GM21526 (cell line): ENCODE measurements around the gene HTR1D.
"Not testable (repeated sequence)": the region's sequence is repeated elsewhere in the genome, so short reads cannot be mapped to it uniquely, and the experiment has no call there.

Source experiments
- ATAC-seq: cut with Tn5 transposase; IDR thresholded peaks from one replicate; pipeline ENCODE4 v1.9.1; 2021; ENCODE audit warnings: moderate library complexity; ENCODE audit not compliant: unreplicated experiment, low FRiP score

Gene HTR1D

DNA sequence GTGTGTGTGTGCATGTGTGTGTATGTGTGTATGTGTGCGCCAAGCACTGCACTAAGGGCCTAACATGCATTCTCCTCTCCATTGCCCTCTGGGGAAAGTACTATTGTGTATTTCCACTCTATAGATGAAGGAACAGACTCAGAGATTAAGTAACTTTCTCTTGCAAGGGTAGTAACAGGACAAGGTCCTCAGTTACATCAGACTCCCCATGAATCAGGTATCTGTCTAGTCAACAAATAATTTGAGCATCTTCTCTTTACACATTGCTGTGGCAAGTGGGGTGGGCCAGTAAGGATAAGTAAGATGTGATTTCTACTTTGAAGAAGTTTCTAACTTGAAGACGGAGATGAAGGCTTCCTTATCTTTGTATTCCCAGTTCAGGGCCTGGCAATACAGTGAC, 5.0 kb upstream of the HTR1D start:
- ATAC-seq = no peak

DNA sequence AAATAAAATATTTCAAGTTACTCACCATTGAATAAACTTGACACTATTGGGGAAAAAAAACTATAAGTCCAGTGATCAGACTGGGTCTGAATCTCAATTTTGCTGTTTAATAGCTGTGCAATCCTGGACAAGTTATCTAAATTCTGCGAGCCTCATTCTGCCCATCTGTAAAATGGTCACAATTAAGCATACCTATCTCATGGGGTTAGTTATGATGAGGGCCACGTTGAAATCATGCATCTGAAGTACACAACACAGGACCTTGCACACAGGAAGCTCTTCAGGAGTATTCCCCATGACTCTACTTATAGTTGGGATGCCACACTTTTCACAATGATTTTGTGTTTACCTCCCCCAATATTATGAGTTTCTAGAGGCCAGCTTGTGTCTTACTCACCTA, 3.8 kb upstream of the HTR1D start:
- no peak for ATAC-seq

DNA sequence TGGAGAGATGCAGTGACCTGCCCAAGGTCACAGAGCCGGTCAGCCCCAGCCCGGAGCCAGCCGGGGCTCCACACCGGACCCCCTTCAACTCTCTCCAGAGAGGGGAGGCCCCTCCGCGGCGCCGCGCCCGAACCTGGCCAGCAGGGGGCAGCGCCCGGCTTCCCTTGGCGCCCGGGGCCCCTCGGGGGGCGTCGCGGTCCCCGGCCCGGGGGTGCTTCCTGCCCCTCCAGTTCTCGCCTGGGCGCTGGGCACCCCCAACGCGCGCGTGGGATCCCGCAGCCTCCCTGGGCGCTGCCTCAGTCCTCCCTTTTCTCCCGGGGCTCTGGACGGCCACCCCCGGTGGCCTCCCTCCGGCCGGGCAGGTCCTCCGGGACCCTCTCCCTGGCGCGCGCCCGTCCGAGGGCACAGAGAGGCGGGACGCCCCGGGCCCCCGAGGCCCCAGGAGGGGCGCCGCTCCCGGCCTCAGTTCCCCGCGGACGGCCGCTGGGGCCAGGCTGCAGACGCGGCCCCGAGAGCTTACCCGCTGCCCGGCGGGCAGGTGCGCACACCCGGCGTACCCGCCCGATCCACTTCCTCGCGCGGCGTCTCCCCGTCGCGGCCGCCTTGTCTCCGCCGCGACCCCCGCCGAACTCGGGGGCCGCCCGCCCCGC, 406 bp downstream of the HTR1D start:
- no peak for ATAC-seq

- no peak for ATAC-seq
Observed at GRCh38 chr1:23215751-23216449, 1.4 kb downstream of the HTR1D start.

GRCh38 chr1:23215291-23215690, 2.0 kb downstream of the HTR1D start:
- ATAC-seq = no peak

DNA sequence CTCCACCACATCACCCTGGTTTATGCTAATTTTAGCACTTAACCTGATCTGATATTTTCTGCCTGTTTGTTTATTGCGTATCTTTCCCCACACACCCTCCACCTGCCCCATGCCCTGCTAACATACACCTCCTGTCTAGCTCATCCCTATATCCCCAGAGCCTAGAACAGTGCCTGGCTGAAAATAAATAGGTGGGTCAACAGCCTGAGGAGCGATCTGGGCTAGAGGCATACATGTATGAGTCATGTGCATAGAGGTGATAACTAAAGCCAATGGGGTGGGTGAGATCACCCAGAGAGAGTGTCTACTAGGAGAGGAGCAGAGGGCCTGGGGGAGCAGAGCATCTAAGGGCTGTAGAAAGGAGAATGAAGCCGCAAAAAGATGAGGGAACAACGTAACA, 2.7 kb downstream of the HTR1D start:
- ATAC-seq = no peak

GRCh38 chr1:23211955-23212354, 5.3 kb downstream of the HTR1D start:
- no peak for ATAC-seq

DNA sequence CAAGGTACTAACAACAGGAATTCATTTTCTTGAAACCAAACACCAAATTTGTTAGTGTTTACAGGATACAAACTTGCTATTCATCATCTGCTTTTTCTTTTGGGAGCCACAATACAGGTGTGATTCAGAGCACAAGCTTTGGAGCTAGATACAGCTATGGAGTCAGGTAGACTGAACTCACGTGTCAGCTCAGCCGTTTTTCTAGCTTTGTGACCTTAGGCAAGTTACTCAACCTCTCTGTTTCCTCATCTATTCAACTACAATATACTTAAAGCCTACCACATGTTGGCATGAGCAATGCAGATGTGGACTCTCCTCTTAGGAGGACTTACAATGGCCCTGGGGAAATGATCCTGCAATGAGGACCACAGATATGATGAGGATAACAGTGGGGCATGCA, 6.3 kb downstream of the HTR1D start:
- ATAC-seq = no peak

DNA sequence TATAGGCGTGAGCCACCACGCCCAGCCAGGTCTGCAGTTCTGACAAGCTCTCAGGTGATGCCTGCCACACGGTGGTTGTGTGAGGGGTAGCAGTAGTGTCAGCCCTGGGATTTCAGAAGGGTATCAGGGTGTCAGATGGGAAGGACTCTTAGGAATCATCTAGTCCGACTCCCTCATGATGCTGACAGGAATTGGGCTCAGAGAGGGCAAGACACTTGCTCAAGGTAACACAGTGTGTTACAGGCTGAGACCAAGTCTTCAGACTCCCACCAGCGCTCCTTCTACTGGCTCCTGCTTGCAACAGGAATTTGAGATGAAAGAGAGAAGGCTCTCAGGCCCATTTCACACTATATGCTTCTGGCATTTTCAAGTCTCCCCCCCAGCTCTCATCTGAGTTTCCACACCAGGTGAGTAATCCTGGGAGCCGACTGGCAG, 6.9 kb downstream of the HTR1D start:
- no peak for ATAC-seq

GRCh38 chr1:23209770-23210169, 7.5 kb downstream of the HTR1D start:
- ATAC-seq = no peak

DNA sequence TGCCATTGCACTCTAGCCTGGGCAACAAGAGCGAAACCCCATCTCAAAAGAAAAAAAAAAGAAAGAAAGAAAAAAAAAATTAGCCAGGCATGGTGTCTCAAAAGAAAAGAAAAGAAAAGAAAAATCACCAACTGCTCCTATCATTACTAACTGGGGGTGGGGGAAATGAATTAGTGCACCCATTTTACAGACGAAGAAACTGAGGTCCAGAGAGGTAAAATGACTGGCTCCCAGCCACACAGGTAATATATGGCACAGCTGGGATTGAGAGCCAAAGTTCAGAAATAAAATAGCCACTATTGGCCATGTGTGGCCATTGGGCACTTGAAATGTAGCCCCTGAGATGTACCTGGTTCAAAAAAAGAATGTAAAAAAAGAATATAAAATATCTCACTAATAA, 8.8 kb downstream of the HTR1D start:
- no peak for ATAC-seq

GRCh38 chr1:23207733-23208132, 9.6 kb downstream of the HTR1D start:
- not testable (repeated sequence) for ATAC-seq

DNA sequence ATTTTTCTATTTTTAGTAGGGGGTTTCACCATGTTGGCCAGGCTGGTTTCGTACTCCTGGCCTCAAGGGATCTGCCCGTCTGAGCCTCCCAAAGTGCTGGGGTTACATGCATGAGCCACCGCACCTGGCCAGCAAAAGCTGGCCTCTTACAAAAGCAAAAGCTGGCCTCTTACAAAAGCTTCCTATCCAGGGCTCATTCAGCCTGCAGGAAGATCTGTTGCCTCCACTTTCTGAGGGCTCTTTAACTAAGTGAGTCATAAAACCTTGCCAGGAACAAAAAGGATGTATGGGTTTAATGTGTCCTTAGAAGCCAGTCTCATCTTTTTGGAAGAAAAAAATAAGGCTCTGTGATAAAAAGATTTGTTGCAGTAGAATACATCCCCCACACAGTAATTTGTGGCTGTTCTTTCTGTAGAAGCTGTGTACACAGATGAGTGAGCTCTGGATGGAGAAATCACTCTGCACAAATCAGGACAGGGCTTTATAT, 15.0 kb downstream of the HTR1D start:
- no peak for ATAC-seq

- ATAC-seq = no peak
Observed at GRCh38 chr1:23200883-23201282, 16.4 kb downstream of the HTR1D start.

DNA sequence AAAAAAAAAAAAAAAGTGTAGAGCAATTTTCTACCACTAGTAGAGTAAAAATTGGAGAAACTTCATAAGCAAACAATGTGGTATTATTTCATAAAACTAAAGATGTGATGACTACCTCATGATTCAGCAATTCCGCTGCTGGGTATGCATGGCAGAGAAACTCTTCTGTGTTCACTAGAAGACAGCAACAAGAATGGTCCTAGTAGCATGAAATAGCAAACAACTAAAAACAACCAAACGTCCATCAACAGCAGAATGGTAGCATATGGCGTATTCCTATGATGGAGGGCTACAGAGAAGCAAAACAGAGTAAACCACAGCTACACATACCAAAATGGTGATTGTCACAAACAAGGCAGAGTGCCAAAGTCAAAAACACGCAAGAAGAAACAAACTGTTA, 18.9 kb downstream of the HTR1D start:
- ATAC-seq = no peak

DNA sequence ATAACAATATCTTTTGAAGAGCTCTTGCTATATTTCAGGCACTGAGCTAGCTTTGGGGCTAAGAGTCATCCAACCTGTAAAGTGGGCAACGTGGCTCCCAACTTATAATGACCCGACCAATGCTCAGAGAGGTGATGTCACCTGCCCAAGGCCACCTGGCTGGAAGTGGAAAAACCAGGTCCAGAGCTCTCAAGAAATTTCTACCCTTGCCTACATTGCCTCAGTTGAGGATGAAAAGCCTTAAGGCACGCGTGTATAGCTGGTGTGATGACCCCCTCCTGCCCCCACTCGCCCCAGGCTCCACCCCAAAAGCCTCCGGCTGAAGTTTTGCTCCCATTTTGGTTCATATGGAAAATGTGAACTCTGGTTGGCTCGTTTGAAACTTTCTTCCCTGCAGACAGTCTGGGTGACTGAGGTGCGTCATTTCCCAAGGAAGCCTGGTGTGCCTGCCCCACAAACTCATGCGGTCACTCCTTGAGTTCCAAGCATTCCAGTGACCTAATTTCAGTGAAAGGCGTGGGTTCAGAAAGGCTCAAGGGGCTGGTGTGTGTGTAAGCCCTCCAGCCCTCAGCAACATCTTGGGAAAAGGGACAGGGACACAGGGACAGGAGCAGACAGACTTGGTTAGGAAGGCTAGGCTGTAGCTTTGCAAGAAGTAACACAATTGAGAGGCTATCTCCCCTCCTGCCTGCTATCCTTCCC, 20.5 kb downstream of the HTR1D start:
- ATAC-seq = no peak

DNA sequence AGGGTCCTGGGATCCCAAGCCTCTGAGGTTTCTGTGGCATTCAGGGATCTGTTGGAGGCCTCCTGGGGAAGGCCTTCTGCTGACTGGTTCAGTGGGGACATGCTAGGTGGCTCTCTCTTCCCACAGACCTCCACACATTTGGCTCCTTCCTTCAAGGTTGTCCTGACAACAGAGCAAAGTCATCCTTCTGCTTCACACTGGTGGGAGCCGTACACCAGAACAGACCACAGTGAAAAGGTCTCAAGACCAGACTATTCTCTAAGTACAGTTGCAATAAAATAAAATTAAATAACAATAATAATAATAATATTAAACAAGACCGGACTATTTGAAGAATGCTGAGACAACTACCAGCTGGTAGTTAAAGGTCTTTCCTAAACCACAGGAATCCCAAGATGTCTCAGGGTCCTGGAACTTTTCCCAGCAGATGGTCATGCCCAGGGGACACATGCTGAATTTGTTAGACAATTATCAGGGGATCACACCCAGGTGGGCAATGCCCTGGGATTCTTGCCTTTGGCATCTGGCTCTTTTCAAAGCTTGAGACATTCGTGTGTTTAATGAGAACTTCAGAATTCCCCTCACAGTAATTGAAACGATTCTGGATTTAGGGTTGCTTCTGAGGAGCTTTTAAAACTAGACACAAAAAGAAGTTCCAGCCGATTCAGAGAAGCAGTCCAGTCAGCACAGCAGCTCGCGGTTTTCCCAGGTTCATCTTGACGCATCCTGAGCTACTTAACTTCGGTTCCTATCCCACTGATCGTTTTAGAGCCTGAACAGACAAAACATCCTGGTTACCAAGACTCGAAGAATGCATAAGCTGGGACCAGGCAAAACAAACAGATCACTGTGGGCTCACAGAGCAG, 22.9 kb downstream of the HTR1D start:
- ATAC-seq = no peak

- ATAC-seq = no peak
Observed at GRCh38 chr1:23193391-23194118, 23.7 kb downstream of the HTR1D start.

GRCh38 chr1:23191199-23191598, 26.1 kb downstream of the HTR1D start:
- no peak for ATAC-seq

GRCh38 chr1:23188936-23189452, 28.3 kb downstream of the HTR1D start:
- ATAC-seq = not testable (repeated sequence)
